Measurements from ENCODE around the gene ACCSL.

Gene ACCSL

GRCh38 chr11:44008698-44009097 is 39.1 kb upstream of the ACCSL start:
- no peak for TF ChIP-seq POLR2AphosphoS5 (IDR thresholded peaks at IDR 0.05; ENCODE audit: low read depth, low read length)
- TF ChIP-seq SIN3A (IDR thresholded peaks at IDR 0.05; ENCODE audit: borderline replicate concordance, insufficient read depth, low read length) = no peak
- no peak for TF ChIP-seq REST (IDR thresholded peaks at IDR 0.05; ENCODE audit: insufficient read depth in 1 of 2, low read depth in 2 of 2, low read length in 2 of 2)
- TF ChIP-seq TAF1 (IDR thresholded peaks at IDR 0.05; ENCODE audit: borderline replicate concordance, insufficient read depth, low read length) = no peak
- TF ChIP-seq FOXP2 (optimal IDR thresholded peaks at IDR 0.05; ENCODE audit: borderline replicate concordance, extremely low read depth, extremely low read length, insufficient read depth) = no peak

GRCh38 chr11:44010789-44011251 is 37.0 kb upstream of the ACCSL start:
- TF ChIP-seq POLR2AphosphoS5 (IDR thresholded peaks at IDR 0.05; ENCODE audit: low read depth, low read length) (no peak), SIN3A (IDR thresholded peaks at IDR 0.05; ENCODE audit: borderline replicate concordance, insufficient read depth, low read length) (no peak), TAF1 (IDR thresholded peaks at IDR 0.05; ENCODE audit: borderline replicate concordance, insufficient read depth, low read length) (no peak), FOXP2 (optimal IDR thresholded peaks at IDR 0.05; ENCODE audit: borderline replicate concordance, extremely low read depth, extremely low read length, insufficient read depth) (no peak), REST (IDR thresholded peaks at IDR 0.05; ENCODE audit: insufficient read depth in 1 of 2, low read depth in 2 of 2, low read length in 2 of 2) (no peak)

- TF ChIP-seq SIN3A (IDR thresholded peaks at IDR 0.05; ENCODE audit: borderline replicate concordance, insufficient read depth, low read length) = no peak
- TF ChIP-seq FOXP2 (optimal IDR thresholded peaks at IDR 0.05; ENCODE audit: borderline replicate concordance, extremely low read depth, extremely low read length, insufficient read depth) = no peak
- no peak for TF ChIP-seq POLR2AphosphoS5 (IDR thresholded peaks at IDR 0.05; ENCODE audit: low read depth, low read length)
- no peak for TF ChIP-seq REST (IDR thresholded peaks at IDR 0.05; ENCODE audit: insufficient read depth in 1 of 2, low read depth in 2 of 2, low read length in 2 of 2)
- TF ChIP-seq TAF1 (IDR thresholded peaks at IDR 0.05; ENCODE audit: borderline replicate concordance, insufficient read depth, low read length) = no peak
These were observed 36.0 kb upstream of the ACCSL start for GRCh38 chr11:44011797-44012196.

GRCh38 chr11:44014968-44015623 is 32.7 kb upstream of the ACCSL start:
- TF ChIP-seq POLR2AphosphoS5 (IDR thresholded peaks at IDR 0.05; ENCODE audit: low read depth, low read length) (no peak), FOXP2 (optimal IDR thresholded peaks at IDR 0.05; ENCODE audit: borderline replicate concordance, extremely low read depth, extremely low read length, insufficient read depth) (no peak)

GRCh38 chr11:44015624-44016007 is 32.2 kb upstream of the ACCSL start:
- TF ChIP-seq TAF1 (IDR thresholded peaks at IDR 0.05; ENCODE audit: borderline replicate concordance, insufficient read depth, low read length) (no peak), POLR2AphosphoS5 (IDR thresholded peaks at IDR 0.05; ENCODE audit: low read depth, low read length) (no peak), FOXP2 (optimal IDR thresholded peaks at IDR 0.05; ENCODE audit: borderline replicate concordance, extremely low read depth, extremely low read length, insufficient read depth) (no peak), REST (IDR thresholded peaks at IDR 0.05; ENCODE audit: insufficient read depth in 1 of 2, low read depth in 2 of 2, low read length in 2 of 2) (no peak), SIN3A (IDR thresholded peaks at IDR 0.05; ENCODE audit: borderline replicate concordance, insufficient read depth, low read length) (no peak)

Data from PFSK-1 (cell line).